ENCODE results near the gene PIK3C2G.
A peak's percentile ranks its signal among the peaks of the same experiment; 100 is the strongest.

The PIK3C2G gene

GRCh38 chr12:18427520-18427919 lies 166.2 kb downstream of the PIK3C2G start:
- DNase-seq, result no peak

GRCh38 chr12:18428416-18428815 lies 167.1 kb downstream of the PIK3C2G start:
- no peak for DNase-seq

GRCh38 chr12:18429366-18429765 lies 168.0 kb downstream of the PIK3C2G start:
- DNase-seq, result no peak

- DNase-seq, result peak; percentile 14
Observed at GRCh38 chr12:18430425-18431048, 169.2 kb downstream of the PIK3C2G start.

- no peak for DNase-seq
Observed at GRCh38 chr12:18431771-18432170, 170.5 kb downstream of the PIK3C2G start.

- no peak for DNase-seq
Observed at GRCh38 chr12:18432206-18432605, 170.9 kb downstream of the PIK3C2G start.

GRCh38 chr12:18436170-18436569 lies 174.9 kb downstream of the PIK3C2G start:
- no peak for DNase-seq

- DNase-seq, result no peak
Observed at GRCh38 chr12:18439541-18439940, 178.2 kb downstream of the PIK3C2G start.

- DNase-seq, result peak; percentile 11
Observed at GRCh38 chr12:18443768-18444437, 182.6 kb downstream of the PIK3C2G start.

- DNase-seq, result peak; percentile 71
Observed at GRCh38 chr12:18446061-18446644, 184.8 kb downstream of the PIK3C2G start.

GRCh38 chr12:18454330-18454729 lies 193.0 kb downstream of the PIK3C2G start:
- DNase-seq, result no peak

GRCh38 chr12:18456344-18456743 lies 195.0 kb downstream of the PIK3C2G start:
- DNase-seq, result no peak

- no peak for DNase-seq
Observed at GRCh38 chr12:18457362-18457761, 196.0 kb downstream of the PIK3C2G start.

- no peak for DNase-seq
Observed at GRCh38 chr12:18461758-18462157, 200.4 kb downstream of the PIK3C2G start.

GRCh38 chr12:18462442-18462841 lies 201.1 kb downstream of the PIK3C2G start:
- no peak for DNase-seq

GRCh38 chr12:18467620-18468245 lies 206.4 kb downstream of the PIK3C2G start:
- no peak for DNase-seq

- DNase-seq, result no peak
Observed at GRCh38 chr12:18468246-18469075, 207.1 kb downstream of the PIK3C2G start.

GRCh38 chr12:18470251-18470650 lies 208.9 kb downstream of the PIK3C2G start:
- no peak for DNase-seq

- no peak for DNase-seq
Observed at GRCh38 chr12:18472304-18472703, 211.0 kb downstream of the PIK3C2G start.

- no peak for DNase-seq
Observed at GRCh38 chr12:18472806-18473205, 211.5 kb downstream of the PIK3C2G start.

GRCh38 chr12:18476861-18477260 lies 215.5 kb downstream of the PIK3C2G start:
- DNase-seq, result no peak

- DNase-seq, result no peak
Observed at GRCh38 chr12:18479256-18479655, 217.9 kb downstream of the PIK3C2G start.

GRCh38 chr12:18482601-18483120 lies 221.3 kb downstream of the PIK3C2G start:
- no peak for DNase-seq
